PC-9 (cell line): ENCODE data around the gene KCNJ3. TPM values are rescaled to one million over a fixed set of nuclear protein-coding genes. Genes with fewer than 3 reads are reported as not detected.

ENCODE experiments used
- BruUV-seq: library from RNA; stranded (reverse); fragments of 400-500 nt; replicated peaks from 2 replicates; lab custom pipeline; 2021; lab: Mats Ljungman, UMichigan
- CTCF ChIA-PET: fragments of 300-600 bp; sonication (Branson Sonifier 250); formaldehyde crosslinking; loops from one replicate; lab custom pipeline; 2022; ENCODE audit warnings: antibody characterized with exemption; lab: Charles Lee
- POLR2A ChIA-PET: fragments of 300-600 bp; sonication (Branson Sonifier 250); formaldehyde crosslinking; loops from one replicate; lab custom pipeline; 2022; ENCODE audit warnings: antibody characterized with exemption; ENCODE audit not compliant: unreplicated experiment; lab: Charles Lee
- DNase-seq, 2 experiments: peaks; one replicate each; pipeline versions ENCODE4 v3.0.0 to v3.0.0-alpha.2; 2015 to 2022; ENCODE audit warnings: mixed read lengths in 1 of 2
- H2AFZ ChIP-seq: fragments of 200-600 bp; sonication (generic); 2 replicates; pipeline ENCODE4 v1.8.1; 2017; ENCODE audit warnings: antibody characterized with exemption
- H3F3A ChIP-seq: fragments of 200-600 bp; sonication (generic); 2 replicates; pipeline ENCODE4 v1.8.1; 2017; ENCODE audit warnings: antibody characterized with exemption, mild to moderate bottlenecking, low read depth; ENCODE audit not compliant: insufficient read depth
- H3K27ac ChIP-seq: fragments of 200-600 bp; sonication (generic); 2 replicates; pipeline ENCODE4 v1.6.1; 2016; ENCODE audit warnings: mixed run types
- H3K27me3 ChIP-seq: fragments of 200-600 bp; sonication (generic); 2 replicates; pipeline ENCODE4 v1.6.1; 2016; ENCODE audit warnings: low read depth, mixed run types; ENCODE audit not compliant: insufficient read depth
- H3K36me3 ChIP-seq: fragments of 200-600 bp; sonication (generic); 2 replicates; pipeline ENCODE4 v1.6.1; 2016; ENCODE audit warnings: low read depth, mixed run types
- H3K4me1 ChIP-seq: fragments of 200-600 bp; sonication (generic); replicated peaks from 2 replicates; pipeline ENCODE4 v1.6.1; 2016; ENCODE audit warnings: mixed run types; ENCODE audit not compliant: insufficient read depth
- H3K4me2 ChIP-seq: fragments of 200-600 bp; sonication (generic); 2 replicates; pipeline ENCODE4 v1.6.1; 2017; ENCODE audit warnings: mixed run types
- H3K4me3 ChIP-seq: fragments of 200-600 bp; sonication (generic); 2 replicates; pipeline ENCODE4 v1.6.1; 2016; ENCODE audit warnings: mixed run types
- H3K79me2 ChIP-seq: fragments of 200-600 bp; sonication (generic); 2 replicates; pipeline ENCODE4 v1.6.1; 2017; ENCODE audit warnings: low read depth, mixed run types
- H3K9me2 ChIP-seq: fragments of 200-600 bp; sonication (generic); 2 replicates; pipeline ENCODE4 v1.8.1; 2017; ENCODE audit warnings: mild to moderate bottlenecking; ENCODE audit not compliant: insufficient read depth
- H3K9me3 ChIP-seq: fragments of 200-600 bp; sonication (generic); 2 replicates; pipeline ENCODE4 v1.8.1; 2016; ENCODE audit warnings: low read depth; ENCODE audit not compliant: insufficient read depth
- H4K20me1 ChIP-seq: fragments of 200-600 bp; sonication (generic); 2 replicates; pipeline ENCODE4 v1.8.1; 2017; ENCODE audit not compliant: insufficient read depth
- CTCF ChIP-seq: fragments of 200-600 bp; sonication (generic); conservative IDR thresholded peaks from 2 replicates; pipeline ENCODE4 v1.6.1; 2017; ENCODE audit warnings: mixed run types, antibody characterized with exemption, mild to moderate bottlenecking, moderate library complexity
- EZH2 ChIP-seq: fragments of 200-600 bp; sonication (generic); IDR thresholded peaks from 2 replicates; pipeline ENCODE4 v1.8.0; 2017; ENCODE audit warnings: antibody characterized with exemption, low read depth
- intact Hi-C: fragments of 100-400 bp; cut with micrococcal nuclease; formaldehyde crosslinking; loops from one replicate; pipeline ENCODE4 v1.10.0; 2022; ENCODE audit not compliant: unreplicated experiment
- total RNA-seq: library from RNA; stranded (reverse); gene quantifications from 2 replicates; pipeline ENCODE4 v1.2.3, GENCODE V29; 2021

The KCNJ3 gene
- total RNA-seq, 1 experiment from 2014 or later, result not detected

DNA sequence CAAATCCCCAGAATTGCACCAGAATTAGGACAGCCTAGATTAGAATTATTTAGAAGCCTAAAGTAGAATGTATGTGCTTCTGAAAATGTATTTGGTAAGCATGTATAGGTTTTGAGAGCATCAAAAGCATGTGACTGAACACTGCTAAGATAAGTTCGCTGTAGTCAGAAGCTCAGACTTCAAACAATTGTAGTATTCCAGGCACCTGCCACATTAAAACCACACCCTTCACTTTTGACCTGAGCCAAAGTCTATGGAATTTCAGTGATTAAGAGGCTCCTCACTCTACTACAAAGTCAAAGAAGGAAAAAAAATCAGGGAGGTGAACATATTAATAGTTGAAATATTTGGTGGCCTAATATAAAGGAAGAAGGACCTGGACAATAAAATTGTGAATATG lies 8.2 kb downstream of the KCNJ3 start:
- Histone ChIP-seq H2AFZ (no peak overlapping the region), H3K79me2 (no peaks in the 10 kb centered on the region), H4K20me1 (no peaks in the 10 kb centered on the region), H3K4me2 (no peak overlapping the region), H3K27ac (no peak overlapping the region), H3K36me3 (no peaks in the 10 kb centered on the region), H3K9me3 (no peaks in the 10 kb centered on the region), H3K4me1 (no peaks in the 10 kb centered on the region), H3K27me3 (no peaks in the 10 kb centered on the region), H3F3A (no peaks in the 10 kb centered on the region), H3K9me2 (no peaks in the 10 kb centered on the region), H3K4me3 (no peak overlapping the region)
- POLR2A ChIA-PET, result no interaction called here
- no peak for TF ChIP-seq EZH2
- TF ChIP-seq CTCF, result no peak
- intact Hi-C loops, result no loop called here
- CTCF ChIA-PET, result no interaction called here
- BruUV-seq, result no TSS peak
- no peak for DNase-seq

DNA sequence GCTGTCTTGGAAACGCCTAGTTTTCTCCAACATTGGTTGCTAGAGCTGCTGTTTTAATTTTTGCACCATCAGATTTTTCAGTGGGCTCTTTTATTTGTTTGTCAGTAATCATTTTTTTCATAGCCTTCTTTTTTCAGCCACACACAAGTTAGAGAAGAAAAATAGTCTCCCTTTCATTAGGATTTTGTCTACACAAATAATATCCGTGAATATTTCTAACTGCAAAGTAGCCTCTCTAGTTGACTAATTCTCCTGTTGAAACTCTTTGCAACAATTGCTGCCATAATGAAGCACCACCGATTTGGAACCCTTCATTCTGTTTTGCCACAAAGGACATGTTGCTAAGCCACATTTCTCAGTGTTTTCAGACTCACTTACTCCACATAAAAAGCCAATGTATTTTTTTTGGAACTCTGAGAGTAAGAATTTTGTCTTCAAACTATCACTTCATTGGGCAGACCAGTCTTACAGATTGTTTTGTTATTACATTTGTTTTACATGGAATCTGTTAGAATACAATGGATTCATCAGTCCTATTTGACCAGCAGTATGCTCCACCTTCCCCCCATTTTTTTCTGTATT lies 9.6 kb downstream of the KCNJ3 start:
- H3F3A ChIP-seq, result no peaks in the 10 kb centered on the region
- H3K4me3 ChIP-seq, result no peak overlapping the region
- H3K27ac ChIP-seq, result no peak overlapping the region
- TF ChIP-seq EZH2, result no peak
- TF ChIP-seq CTCF, result no peak
- no peak overlapping the region for H2AFZ ChIP-seq
- no peaks in the 10 kb centered on the region for H3K9me3 ChIP-seq
- H3K79me2 ChIP-seq, result no peaks in the 10 kb centered on the region
- no peaks in the 10 kb centered on the region for H3K4me1 ChIP-seq
- ChIA-PET POLR2A (no interaction called here), CTCF (no interaction called here)
- no TSS peak for BruUV-seq
- intact Hi-C loops, result no loop called here
- no peak for DNase-seq
- no peaks in the 10 kb centered on the region for H3K36me3 ChIP-seq
- no peaks in the 10 kb centered on the region for H4K20me1 ChIP-seq
- no peaks in the 10 kb centered on the region for H3K27me3 ChIP-seq
- no peaks in the 10 kb centered on the region for H3K9me2 ChIP-seq
- H3K4me2 ChIP-seq, result no peak overlapping the region

- H3K9me2 ChIP-seq, result no peaks in the 10 kb centered on the region
- no peaks in the 10 kb centered on the region for H3K9me3 ChIP-seq
- no peaks in the 10 kb centered on the region for H4K20me1 ChIP-seq
- H3K4me3 ChIP-seq, result no peak overlapping the region
- H3K36me3 ChIP-seq, result no peaks in the 10 kb centered on the region
- BruUV-seq, result no TSS peak
- TF ChIP-seq CTCF, result no peak
- no peak for TF ChIP-seq EZH2
- H3K79me2 ChIP-seq, result no peaks in the 10 kb centered on the region
- ChIA-PET CTCF (no interaction called here), POLR2A (no interaction called here)
- H3F3A ChIP-seq, result no peaks in the 10 kb centered on the region
- no peaks in the 10 kb centered on the region for H3K4me1 ChIP-seq
- no peak overlapping the region for H3K4me2 ChIP-seq
- no peak overlapping the region for H2AFZ ChIP-seq
- DNase-seq, result no peak
- intact Hi-C loops, result no loop called here
- H3K27me3 ChIP-seq, result no peaks in the 10 kb centered on the region
- H3K27ac ChIP-seq, result no peak overlapping the region
Measured at GRCh38 chr2:154709215-154709614, 10.7 kb downstream of the KCNJ3 start.
